SU-DHL-6 (cell line): Measurements from ENCODE around the gene PLAAT2.

Experiments
- EZH2phosphoT487 ChIP-seq: fragments of 200-600 bp; sonication (generic), shearing (Covaris generic); conservative IDR thresholded peaks from 2 replicates; pipeline ENCODE4 v1.6.1; 2018; ENCODE audit warnings: mild to moderate bottlenecking, antibody characterized with exemption, low read length, moderate library complexity, mixed read lengths
- TF ChIP-seq, protein P1 (sequence below): fragments of 200-600 bp; sonication (generic); IDR thresholded peaks from one replicate; pipeline ENCODE4 v1.5.1; 2017; ENCODE audit warnings: antibody characterized with exemption, mild to moderate bottlenecking, low read length, moderate library complexity; ENCODE audit not compliant: insufficient read depth, poor library complexity, severe bottlenecking

- TF ChIP-seq, protein P1, sequence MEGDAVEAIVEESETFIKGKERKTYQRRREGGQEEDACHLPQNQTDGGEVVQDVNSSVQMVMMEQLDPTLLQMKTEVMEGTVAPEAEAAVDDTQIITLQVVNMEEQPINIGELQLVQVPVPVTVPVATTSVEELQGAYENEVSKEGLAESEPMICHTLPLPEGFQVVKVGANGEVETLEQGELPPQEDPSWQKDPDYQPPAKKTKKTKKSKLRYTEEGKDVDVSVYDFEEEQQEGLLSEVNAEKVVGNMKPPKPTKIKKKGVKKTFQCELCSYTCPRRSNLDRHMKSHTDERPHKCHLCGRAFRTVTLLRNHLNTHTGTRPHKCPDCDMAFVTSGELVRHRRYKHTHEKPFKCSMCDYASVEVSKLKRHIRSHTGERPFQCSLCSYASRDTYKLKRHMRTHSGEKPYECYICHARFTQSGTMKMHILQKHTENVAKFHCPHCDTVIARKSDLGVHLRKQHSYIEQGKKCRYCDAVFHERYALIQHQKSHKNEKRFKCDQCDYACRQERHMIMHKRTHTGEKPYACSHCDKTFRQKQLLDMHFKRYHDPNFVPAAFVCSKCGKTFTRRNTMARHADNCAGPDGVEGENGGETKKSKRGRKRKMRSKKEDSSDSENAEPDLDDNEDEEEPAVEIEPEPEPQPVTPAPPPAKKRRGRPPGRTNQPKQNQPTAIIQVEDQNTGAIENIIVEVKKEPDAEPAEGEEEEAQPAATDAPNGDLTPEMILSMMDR: no peak
- no peak for TF ChIP-seq EZH2phosphoT487
Measured at GRCh38 chr11:63537293-63538101, 25.7 kb downstream of the PLAAT2 start.
